KOPT-K1 (cell line): ENCODE data around the gene STRN3.
A peak's percentile ranks its signal among the peaks of the same experiment; 100 is the strongest.
"Not testable (repeated sequence)": the region's sequence is repeated elsewhere in the genome, so short reads cannot be mapped to it uniquely, and the experiment has no call there.

Experiments used
- H3K27ac ChIP-seq: fragments of 200-600 bp; sonication (generic); 2 replicates; pipeline ENCODE4 v1.5.1; 2016; ENCODE audit warnings: antibody characterized with exemption, mild to moderate bottlenecking, low read depth, low read length; ENCODE audit not compliant: poor library complexity, severe bottlenecking
- H3K36me3 ChIP-seq: fragments of 200-600 bp; sonication (generic); 2 replicates; pipeline ENCODE4 v1.5.1; 2017; ENCODE audit warnings: antibody characterized with exemption, mild to moderate bottlenecking, low read length, moderate library complexity; ENCODE audit not compliant: insufficient read depth
- H3K9me3 ChIP-seq: fragments of 200-600 bp; sonication (generic); 2 replicates; pipeline ENCODE4 v1.5.1; 2017; ENCODE audit warnings: antibody characterized with exemption, low read length, mild to moderate bottlenecking; ENCODE audit not compliant: insufficient read depth, poor library complexity, severe bottlenecking

The STRN3 gene

DNA sequence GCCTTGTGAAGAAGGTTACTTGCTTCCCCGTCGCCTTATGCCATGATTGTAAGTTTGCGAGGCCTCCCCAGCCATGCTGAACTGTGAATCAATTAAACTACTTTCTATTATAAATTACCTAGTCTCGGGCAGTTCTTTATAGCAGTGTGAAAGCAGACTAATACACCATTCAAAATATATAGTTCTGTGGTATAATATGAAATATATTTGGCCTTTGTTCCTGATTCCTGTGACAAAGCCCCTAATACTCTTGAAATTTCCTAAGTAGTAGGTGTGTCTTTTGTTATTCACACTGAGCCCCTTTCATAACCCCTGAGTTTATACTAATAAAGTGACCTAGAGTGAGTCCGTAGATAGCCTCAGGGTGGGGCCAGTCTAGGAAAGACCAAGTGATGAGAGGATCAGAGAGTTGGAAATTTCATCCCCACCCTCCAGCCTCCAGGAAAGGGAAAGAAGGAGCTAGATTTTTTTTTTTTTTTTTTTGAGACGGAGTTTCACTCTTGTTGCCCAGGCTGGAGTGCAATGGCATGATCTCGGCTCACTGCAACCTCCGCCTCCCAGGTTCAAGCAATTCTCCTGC, 19.4 kb upstream of the STRN3 start:
- H3K36me3 ChIP-seq: no peaks in the 10 kb centered on the region; the same call in 1 of the 2 replicates
- no peaks in the 10 kb centered on the region for H3K9me3 ChIP-seq
- no peak overlapping the region for H3K27ac ChIP-seq

DNA sequence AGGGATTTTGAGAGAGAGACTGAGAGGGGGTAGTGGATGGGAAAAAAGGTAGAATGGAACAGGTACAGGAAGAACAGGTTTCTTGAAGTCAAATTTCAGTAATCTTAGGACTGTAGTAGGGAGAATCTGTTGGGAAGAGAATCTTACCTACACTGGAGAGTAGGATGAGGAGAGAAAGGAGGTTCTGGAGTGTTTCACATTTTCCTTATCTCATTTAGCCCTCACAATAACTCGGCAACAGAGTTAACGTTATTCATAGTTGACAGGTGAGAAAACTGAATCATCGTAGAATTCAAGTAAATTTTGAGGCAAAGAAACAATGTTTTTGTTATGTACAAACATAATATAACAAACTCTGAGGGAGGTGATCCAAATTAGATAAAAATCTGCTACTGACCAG, 17.2 kb upstream of the STRN3 start:
- Histone ChIP-seq H3K27ac (no peak overlapping the region), H3K36me3 (no peaks in the 10 kb centered on the region), H3K9me3 (no peaks in the 10 kb centered on the region)

DNA sequence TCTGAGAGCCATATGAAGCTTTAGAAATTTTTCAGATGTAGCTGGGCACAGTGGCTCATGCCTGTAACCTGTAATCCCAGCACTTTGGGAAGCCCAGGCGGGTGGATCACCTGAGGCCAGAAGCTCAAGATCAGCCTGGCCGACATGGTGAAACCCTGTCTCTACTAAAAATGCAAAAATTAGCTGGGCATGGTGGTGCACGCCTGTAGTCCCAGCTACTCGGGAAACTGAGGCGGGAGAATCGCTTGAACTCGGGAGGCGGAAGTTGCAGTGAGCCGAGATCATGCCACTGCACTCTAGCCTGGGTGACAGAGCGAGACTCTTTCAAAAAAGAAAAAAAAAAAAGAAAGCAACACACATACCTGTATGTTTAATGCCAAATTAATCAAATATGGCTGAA, 16.7 kb upstream of the STRN3 start:
- not testable (repeated sequence) for H3K9me3 ChIP-seq, H3K36me3 ChIP-seq, H3K27ac ChIP-seq

DNA sequence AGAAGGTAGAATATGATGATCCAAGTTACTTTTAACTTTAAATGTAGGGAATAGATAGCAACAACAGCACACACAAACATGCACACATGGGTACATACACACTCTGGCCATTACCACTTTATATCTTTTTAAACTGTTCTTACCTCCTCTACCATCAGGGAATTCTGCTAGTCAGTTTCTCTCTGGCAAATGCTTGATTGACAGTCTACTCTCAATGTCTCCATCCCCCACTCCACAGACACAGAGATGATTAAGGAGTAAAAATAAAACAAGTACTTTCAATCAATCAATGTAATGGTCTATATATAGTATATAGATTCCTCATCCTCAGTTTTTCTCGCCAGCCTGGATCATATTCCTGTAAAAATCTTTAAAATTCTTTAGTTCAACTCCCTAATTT, 16.1 kb upstream of the STRN3 start:
- Histone ChIP-seq H3K36me3 (no peaks in the 10 kb centered on the region), H3K27ac (no peak overlapping the region), H3K9me3 (no peaks in the 10 kb centered on the region)

DNA sequence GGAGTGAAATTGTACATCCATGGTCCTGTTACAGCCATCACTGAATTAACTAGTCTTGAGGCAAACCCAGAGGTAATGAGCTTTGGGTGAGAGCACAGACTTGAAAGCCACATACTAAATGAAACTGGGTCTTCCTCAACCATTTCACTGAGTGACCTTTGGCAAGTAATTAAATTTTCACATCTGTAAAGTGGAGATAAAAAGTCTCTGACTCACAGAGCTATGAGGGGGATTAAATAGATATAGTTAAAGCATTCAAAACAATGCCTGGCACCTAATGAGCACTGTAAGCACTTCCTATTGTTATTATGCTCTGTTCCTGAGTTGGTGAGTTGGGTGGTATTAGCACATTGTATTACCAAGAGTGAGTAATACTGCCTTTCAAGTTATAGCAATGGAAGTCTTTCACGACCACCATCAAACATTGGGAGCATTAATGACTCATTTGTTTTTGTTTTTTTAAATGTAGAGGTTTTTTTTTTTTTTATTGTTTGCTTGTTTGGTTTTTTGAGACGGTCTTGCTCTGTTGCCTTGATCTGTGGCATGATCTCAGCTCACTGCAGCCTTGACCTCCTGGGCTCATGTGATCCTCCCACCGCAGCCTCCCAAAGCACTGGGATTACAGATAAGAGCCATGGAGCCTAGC, 12.5 kb upstream of the STRN3 start:
- Histone ChIP-seq H3K27ac (no peak overlapping the region), H3K36me3 (no peaks in the 10 kb centered on the region), H3K9me3 (no peaks in the 10 kb centered on the region)

DNA sequence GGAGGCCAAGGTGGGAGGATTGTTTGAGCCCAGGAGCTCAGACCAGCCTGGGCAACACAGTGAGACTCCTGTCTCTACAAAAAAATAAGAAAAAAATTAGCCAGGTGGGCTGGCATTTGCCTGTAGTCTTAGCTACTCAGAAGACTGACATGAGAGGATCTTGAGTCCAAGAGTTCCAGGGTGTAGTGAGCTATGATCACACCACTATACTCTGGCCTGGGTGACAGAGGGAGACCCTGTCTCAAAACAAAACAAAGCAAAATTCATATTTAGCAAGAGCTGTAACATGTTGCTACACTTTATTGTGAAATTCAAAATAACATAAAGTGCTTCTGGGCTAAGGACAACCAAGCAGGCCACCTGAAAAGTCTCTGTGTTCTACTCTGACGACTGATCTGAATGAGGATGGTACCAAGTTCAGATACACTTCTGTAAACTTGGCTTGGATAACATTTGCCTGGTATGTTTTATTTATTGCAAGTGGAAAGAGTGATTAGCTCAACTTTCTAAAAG, 11.6 kb upstream of the STRN3 start:
- H3K9me3 ChIP-seq: no peaks in the 10 kb centered on the region
- H3K27ac ChIP-seq: no peak overlapping the region
- H3K36me3 ChIP-seq: no peaks in the 10 kb centered on the region

DNA sequence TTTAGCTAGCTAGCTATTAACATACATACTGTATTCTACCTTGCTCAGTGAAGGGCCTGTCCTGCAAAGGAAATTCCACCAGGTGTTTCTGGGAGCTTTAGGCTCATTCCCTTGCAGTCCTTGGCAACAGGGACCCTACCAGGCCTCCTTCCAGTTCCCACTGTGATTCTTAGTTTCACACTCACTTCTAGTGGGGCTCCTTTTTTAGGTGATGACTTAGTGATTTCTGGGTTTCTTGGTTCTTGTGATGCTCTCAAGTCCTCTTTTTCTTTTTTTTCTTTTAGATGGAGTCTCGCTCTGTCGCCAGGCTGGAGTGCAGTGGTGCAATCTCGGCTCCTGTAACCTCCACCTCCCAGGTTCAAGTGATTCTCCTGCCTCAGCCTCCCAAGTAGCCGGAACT, 10.4 kb upstream of the STRN3 start:
- no peaks in the 10 kb centered on the region for H3K36me3 ChIP-seq
- H3K27ac ChIP-seq: no peak overlapping the region

DNA sequence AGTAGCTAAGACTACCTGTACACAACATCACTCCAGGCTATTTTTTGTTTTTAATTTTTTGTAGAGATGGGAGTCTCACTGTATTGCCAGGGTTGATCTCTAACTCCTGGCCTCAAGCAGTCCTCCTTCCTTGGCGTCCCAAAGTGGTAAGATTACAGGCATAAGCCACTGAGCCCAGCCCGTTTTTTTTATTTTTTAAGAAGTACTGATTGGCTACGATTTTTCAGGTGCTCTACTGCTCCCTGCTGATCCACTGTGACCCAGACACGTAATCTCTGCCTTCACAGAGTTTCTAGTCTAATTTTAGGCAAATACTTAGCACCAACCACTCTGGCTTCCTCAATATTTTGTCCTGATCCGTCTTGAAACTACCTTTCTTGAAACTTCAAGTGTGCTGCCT, 4.3 kb upstream of the STRN3 start:
- H3K36me3 ChIP-seq: no peaks in the 10 kb centered on the region
- H3K27ac ChIP-seq: no peak overlapping the region
- H3K9me3 ChIP-seq: no peaks in the 10 kb centered on the region

More for the DNA sequence above, 10.4 kb upstream of the STRN3 start:
- H3K9me3 ChIP-seq: no peaks in the 10 kb centered on the region

DNA sequence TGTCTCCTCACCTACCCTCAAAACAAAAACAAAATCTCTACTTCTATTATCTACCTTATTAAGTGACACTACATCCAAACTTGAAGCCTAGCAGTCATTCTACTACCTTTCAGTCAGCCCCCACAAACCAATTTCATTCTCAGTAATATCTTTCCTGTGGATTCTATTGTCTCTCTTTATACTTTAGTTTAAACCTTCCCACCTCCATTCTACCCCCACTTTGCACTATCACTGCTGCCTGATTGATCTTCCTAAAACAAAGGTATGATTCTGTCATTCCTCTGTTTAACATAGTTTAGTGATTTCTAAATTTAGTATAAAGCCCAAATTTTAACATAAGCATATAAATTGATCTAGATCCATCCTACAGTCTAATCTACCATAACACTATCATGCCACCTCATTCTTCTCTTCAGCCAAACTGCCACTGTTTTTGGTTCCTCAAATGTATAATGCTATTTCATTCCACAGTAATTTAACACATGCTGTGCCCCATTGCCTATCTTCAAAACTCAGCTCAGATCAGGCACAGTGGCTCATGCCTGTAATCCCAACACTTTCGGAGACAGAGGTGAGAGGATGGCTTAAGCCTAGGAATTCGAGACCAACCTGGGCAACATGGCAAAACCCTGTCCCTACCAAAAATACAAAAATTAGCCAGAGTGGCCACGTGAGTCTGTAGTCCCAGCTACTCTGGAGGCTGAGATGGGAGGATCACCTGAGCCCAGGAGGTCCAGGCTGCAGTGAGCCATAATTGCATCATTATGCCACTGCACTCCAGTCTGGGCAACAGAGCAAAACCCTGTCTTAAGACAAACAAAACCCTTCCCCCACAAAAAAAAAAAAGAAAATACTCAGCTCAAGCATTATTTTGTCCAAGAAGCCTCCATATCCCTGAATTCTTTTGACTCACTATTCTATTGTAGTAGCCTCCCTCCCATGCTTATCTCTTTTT, 3.1 kb upstream of the STRN3 start:
- Histone ChIP-seq H3K9me3 (no peaks in the 10 kb centered on the region), H3K27ac (no peak overlapping the region), H3K36me3 (no peaks in the 10 kb centered on the region)

DNA sequence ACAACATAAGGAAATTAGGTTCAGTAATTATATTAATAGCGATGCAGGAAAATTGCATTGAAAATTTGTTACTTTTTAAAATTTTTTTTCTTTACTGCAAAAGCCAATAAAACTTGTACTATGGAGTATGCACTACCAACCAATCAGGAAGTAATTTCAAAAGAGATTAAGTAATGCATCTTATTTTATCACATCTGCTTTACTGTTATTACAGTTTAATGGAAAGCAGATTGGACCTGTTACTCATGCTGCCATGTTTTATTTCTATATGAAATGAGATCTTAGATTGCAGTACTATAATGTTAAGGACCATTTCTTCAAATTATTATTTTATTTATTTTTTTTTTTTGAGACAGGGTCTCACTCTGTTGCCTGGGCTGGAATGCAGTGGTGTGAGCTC, 1.7 kb upstream of the STRN3 start:
- Histone ChIP-seq H3K9me3 (no peaks in the 10 kb centered on the region), H3K36me3 (0 out of 2 replicates have a peak, but pooled peaks cover under 1% of the 10 kb centered on the region), H3K27ac (no peak overlapping the region)

DNA sequence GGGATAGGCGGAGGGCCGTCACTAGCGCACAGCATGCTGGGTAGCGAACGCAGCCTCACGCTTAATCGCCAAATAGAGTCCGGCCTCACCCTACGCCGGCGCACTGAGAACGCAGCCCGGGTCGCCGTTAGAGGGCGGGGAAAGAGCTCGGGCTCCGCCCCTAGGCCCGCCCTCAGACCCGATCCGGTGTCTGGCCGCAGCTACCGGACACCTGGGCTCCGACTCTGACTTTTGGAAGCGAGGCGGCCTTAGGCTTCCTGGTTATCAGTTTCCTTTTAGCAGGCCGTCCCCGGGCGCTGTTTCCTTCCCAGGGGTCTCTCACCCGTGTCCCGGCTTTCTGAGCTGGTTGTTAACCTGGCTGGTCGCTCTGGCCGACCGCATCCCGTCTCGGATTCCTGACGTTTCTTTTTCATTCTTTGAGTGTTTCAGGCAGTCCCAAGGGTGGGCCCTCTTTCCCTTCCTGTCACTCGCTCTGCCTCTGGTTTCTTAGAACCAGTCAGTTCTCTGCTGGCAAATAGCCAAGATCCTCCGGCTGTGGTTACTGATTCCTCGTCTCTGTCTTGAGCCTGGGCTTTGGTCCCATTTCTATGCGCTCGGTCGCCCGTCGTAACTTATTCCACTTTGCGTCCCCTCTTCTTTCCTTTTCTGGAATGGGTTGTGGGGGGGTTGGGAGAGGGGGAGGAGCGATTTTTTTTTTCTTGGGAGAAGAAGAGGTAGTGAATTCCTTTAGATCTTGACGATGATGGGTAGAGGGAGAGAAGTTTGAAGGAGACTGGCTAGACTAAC, 464 bp upstream of the STRN3 start:
- H3K36me3 ChIP-seq: peaks cover 11% of the 10 kb centered on the region
- peak overlapping the region; percentile 94 for H3K27ac ChIP-seq

DNA sequence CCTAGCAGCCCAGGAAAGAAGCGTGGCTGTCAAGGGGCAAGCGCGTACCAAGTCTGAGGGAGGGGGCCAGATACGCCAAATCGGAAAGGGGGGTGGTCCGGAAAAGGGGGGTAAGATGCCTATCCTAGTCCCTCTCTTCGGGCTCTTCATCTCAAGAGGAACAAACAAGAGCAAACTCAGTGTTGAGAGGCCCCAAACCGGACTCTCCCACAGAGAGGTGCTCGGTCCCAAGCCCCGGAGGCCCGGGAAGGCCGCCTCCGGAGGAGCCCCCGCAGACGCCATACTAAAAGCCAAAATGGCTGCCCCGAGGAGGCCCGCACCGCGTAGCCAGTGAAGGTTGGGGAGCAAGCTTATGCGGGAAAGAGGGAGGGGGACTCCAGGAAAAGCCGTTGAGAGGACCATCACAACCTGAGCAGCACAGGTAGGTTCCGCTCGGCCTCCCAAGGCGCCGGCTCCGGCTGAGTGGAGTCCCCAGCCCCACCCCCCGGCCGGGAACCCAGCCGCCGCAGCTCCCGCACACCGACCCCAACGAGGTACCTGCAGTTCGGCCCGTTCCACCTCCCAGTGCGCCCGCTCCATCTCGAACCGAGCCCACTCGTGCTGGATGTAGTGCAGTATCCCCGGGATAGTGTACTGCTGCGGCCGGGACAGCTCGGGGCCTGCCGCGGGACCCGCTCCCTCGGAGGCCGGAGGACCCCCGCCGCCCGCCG, 657 bp downstream of the STRN3 start, which contains the start of gene AP4S1:
Gene AP4S1, plus strand, starts transcription at position 283 of the 710 bp plus-strand sequence. CDS start 40,548 bp downstream, outside the sequence.
- Histone ChIP-seq H3K36me3 (peaks cover 23% of the 10 kb centered on the region), H3K27ac (peak within 1 kb of the TSS; percentile 94), H3K9me3 (no peaks in the 10 kb centered on the region)

More for the DNA sequence above, 464 bp upstream of the STRN3 start:
- H3K9me3 ChIP-seq: no peaks in the 10 kb centered on the region

DNA sequence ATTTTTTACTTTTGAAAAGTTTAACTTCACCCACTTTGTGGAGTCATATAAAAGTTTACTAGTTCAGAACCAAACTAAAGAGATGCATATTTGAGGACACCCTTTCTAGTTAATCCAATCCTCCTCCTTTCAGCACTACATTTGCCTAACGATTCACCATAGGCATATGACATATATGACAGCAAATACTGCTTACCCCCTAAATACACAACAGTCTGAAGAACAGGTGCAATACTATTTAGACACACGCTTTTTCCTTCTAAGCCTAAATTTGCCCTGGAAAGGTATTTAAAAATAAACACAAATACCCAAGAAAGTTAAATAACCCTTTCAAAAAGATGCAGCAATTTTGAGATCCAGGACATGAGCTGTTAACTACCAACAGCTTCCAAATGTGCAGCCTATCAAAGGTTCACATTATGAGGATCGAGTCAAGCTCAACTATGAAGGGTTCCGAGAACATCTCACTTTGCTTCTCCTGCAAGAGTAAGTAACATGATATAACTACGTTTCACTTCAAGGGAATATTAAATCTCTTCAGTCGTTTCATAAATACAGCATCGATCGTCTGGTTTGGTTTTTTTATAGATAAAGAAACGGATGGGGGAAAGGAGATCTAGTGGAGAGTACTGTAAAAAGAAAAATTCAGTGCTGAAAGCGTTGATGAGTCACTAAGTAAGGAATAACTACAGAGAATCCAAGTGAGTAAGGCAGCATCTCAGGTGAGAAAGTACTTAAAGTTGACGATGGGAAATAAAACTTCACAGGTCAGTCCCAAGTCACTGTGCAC, 1.4 kb downstream of the STRN3 start:
- Histone ChIP-seq H3K36me3 (peaks cover 25% of the 10 kb centered on the region), H3K9me3 (no peaks in the 10 kb centered on the region), H3K27ac (peak overlapping the region; percentile 94)
